Spleen (tissue), 7 donors: ENCODE data around the gene MRI1.

Experiments used
- CTCF ChIP-seq, 11 experiments: fragments of 200-600 bp in 7 of 11; fragments of 450-650 bp in 4 of 11; sonication (generic) in 4 of 11; IDR thresholded peaks in 8 of 11; conservative IDR thresholded peaks in 3 of 11; 1 replicate in 7 of 11; 2 replicates in 4 of 11; pipeline versions ENCODE4 v1.4.0 to v1.8.0; 2016 to 2021; ENCODE audit warnings: antibody characterized with exemption in 11 of 11, inconsistent platforms in 4 of 11, mild to moderate bottlenecking in 1 of 11
- POLR2A ChIP-seq, 3 donors: fragments of 450-650 bp; IDR thresholded peaks; one replicate each; pipeline ENCODE4 v1.5.1; 2017; ENCODE audit warnings: antibody characterized with exemption in 3 of 3, mild to moderate bottlenecking in 1 of 3
- POLR2AphosphoS5 ChIP-seq, 3 donors: sonication (generic); formaldehyde crosslinking; IDR thresholded peaks; one replicate each; pipeline ENCODE4 v1.5.1; 2017; ENCODE audit warnings: antibody characterized with exemption in 3 of 3
- donor health status: DM: no; HTN: no; CAD: no; lungs with moderate emphysema.
- donor health status: DM: no; HTN: no; CAD: no.
- donor health status: DM: no; HTN: no; CAD: no.

DNA sequence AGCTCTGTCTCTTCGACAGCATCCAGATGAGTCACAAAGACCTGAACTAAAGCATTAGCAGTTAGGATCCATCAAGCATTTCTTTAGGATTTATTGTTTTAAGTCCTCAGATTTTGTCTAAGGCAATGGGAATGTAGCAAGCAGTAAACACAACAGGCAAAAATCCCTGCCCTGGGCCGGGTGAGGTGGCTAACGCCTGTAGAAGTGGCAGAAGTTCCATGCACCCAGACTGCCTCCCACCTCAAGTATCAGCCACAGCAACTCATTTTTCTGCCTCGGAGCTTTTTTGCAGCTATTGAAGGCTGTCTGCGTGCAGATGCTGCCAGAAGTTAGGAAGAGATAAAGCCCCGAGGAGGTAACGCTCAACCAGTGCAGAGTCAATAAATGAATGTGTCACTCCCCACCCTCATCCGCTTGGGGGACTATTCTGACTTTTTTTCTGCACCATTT is 47.1 kb upstream of the MRI1 start:
- TF ChIP-seq POLR2A (IDR thresholded peaks at IDR 0.05) (no peak), CTCF (IDR thresholded peaks at IDR 0.05 in 8 of 11, conservative IDR thresholded peaks at IDR 0.05 in 3 of 11) (no peak), POLR2AphosphoS5 (IDR thresholded peaks at IDR 0.05) (no peak)
